K562 treated with DMSO at 1 percent for 4 hours (cell line): ENCODE measurements around the gene SUPT16H. TPM values are rescaled to one million over a fixed set of nuclear protein-coding genes. Genes with fewer than 3 reads are reported as not detected.

Experiments
- total RNA-seq: library from RNA; unstranded; fragments of 300-600 nt; gene quantifications from 2 replicates; pipeline ENCODE4 v1.2.3, GENCODE V29; 2022; ENCODE audit not compliant: insufficient read depth

The SUPT16H gene
- 38.7 and 39.3 TPM in 2 replicates for total RNA-seq

DNA sequence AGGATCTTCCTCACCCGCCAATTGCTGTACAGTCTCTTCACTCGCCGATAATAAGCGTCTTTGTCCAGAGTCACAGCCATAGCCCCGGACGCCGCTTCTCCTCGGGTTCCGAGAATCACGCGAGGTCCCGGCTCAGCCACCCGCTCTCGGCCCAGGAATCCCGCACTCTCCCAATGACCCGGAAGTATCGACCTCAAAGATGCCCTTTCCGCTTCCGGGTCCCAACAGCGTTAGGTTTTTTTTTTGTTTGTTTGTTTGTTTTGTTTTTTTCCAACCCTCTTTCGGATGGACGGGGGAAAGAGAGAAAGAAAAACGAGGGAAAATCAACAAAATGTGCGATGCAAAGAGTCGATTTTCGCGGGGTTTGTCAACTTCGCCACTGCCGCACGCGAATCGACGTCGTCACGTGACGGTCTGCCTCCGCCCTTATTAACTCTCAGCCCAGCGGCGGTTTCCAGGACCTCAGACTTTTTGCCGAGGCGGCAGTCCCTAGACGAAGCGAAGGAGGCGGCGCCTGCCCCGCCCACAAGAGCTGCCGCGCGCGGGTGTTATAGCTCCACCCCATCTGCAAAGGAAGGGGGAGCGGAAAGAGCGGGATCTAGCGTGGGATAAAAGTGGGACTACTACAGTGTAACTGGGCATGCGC, at the start of gene SUPT16H:
Gene SUPT16H (minus strand): TSS at position 172 of the 646 bp plus-strand sequence. CDS start 92 bp downstream, at position 80.

Other genes starting within 250 kb of the SUPT16H start
- not detected in 2 replicates for gene OR5AU1, start 228.0 kb downstream of the SUPT16H start, total RNA-seq
- gene HNRNPC, start 114.6 kb downstream of the SUPT16H start, total RNA-seq = 505 and 565 TPM in 2 replicates
- gene RPGRIP1, start 103.9 kb downstream of the SUPT16H start, total RNA-seq = 0.84 and 1.1 TPM in 2 replicates
- gene CHD8, start 72.1 kb upstream of the SUPT16H start, total RNA-seq = 24.7 and 28.0 TPM in 2 replicates
- gene RAB2B, start 92.9 kb upstream of the SUPT16H start, total RNA-seq = 9.7 and 13.2 TPM in 2 replicates
- gene TOX4, start 93.2 kb upstream of the SUPT16H start, total RNA-seq = 18.6 and 19.6 TPM in 2 replicates
- 38.4 and 46.2 TPM in 2 replicates for gene METTL3, start 127.3 kb upstream of the SUPT16H start, total RNA-seq
- 7.7 and 15.4 TPM in 2 replicates for gene SALL2, start 142.3 kb upstream of the SUPT16H start, total RNA-seq
- not detected in 2 replicates for gene OR10G3, start 196.1 kb upstream of the SUPT16H start, total RNA-seq